CD4-positive, alpha-beta T cell treated with Interleukin-15 for 4 hours (primary cell): ENCODE data around the gene LSM14B.
A peak's percentile ranks its signal among the peaks of the same experiment; 100 is the strongest.
"Not testable (repeated sequence)": the region's sequence is repeated elsewhere in the genome, so short reads cannot be mapped to it uniquely, and the experiment has no call there.

Experiments
- DNase-seq: peaks from one replicate; pipeline ENCODE4 v3.0.0-alpha.2; 2020; ENCODE audit warnings: low spot score

LSM14B gene

DNA sequence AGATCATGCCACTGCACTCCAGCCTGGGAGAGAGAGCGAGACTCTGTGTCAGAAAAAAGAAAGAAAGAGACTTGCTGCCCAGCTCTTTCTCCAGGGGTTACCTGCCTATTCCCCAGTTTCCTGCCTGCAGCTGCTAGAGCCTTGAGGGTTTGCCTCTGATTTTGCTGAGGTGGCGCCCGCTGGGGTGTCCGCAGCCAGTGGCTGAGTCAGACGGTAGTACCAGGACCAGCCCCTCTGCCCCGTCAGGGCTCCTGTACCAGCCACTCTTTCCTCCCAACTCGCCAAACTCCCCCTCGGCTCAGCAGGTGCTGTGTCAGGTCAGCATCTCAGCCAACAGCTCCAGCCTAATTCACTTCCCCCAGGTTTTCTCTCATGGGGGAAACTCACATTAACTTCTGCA lies 7.4 kb upstream of the LSM14B start:
- DNase-seq, result no peak

- DNase-seq, result not testable (repeated sequence)
Observed at GRCh38 chr20:62115800-62116407, 6.4 kb upstream of the LSM14B start.

DNA sequence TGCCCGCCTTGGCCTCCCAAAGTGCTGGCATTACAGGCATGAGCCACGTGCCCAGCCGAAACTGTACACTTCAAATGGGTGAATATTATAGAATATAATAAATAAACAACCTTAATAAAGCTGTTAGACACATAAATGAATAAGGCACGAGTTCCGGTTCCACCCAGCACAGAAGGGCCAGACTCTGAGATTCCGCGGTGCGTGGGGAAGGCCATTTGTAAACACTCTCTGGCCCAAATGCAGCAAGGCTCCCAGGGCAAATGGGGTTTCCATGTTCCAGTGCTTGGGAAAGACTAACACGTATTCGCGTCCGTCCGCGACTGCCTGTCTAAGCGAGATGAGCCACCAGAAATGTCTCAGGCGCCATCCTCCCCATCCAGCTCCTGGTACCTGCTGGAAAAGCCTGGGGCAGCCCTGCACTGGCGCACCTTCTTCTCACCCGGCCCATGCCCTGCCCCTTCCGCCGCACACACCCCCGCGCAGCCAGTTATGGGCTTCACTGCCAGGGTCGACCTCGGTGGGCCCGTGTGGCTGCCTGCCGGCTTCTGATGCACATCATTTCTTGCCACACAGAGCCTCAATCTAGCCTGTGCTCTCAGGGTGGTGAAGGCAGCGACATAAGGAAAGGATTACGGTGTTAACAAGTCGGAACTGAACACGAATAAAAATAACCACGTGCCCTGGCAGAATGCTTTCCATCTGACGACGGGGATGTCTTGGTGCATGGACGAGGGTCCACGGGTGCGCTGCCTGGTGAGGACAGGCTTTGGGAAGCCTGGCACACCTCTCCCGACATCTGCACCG lies 5.5 kb upstream of the LSM14B start:
- DNase-seq, result no peak

- no peak for DNase-seq
Observed at GRCh38 chr20:62117362-62117646, 5.0 kb upstream of the LSM14B start.

- peak; percentile 73 for DNase-seq
Observed at GRCh38 chr20:62117658-62118057, 4.6 kb upstream of the LSM14B start.

DNA sequence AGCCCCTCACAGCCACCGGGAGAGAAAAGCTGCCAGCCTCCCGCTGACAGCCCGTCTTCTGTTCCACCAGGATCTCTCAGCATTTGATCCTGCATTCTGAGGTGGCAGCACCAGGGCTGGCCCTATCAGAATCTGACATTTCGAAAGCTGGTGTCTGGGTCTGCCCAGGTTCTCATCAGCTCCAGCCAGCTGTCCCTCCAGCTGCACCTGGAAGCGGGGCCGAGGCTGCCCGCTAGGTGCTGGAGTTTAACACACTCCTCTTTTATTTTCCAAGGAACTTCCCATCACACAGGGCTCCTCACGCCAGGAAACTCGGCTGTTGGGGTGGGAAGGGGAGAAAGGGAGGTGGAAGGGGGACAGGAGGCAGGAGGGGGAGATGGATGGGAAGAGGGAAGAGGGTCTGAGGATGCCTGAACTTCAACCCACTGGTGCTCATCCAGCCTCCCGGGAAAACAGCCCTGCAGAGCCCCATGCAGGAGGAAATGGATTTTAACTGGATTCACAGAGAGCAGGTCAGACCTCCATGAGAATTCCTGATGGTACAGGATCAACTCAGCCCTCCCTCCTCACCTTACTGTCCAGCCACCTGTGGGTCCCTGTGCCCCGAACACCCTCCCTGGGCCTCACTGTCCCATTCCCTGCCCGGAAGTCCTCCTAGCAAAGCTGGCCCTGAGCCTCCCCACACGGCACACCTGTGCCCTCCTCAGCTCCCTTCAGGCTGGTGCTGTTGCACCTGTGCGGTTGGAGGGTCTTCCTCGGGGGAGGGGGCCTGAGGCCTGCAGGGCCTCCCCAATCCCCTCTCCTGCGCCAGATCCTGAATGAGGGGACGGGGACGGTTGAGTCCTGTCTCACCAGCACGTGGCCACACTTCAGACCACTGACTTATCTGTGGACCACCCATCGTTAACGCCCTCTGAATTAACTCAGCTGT lies 3.9 kb upstream of the LSM14B start:
- no peak for DNase-seq

DNA sequence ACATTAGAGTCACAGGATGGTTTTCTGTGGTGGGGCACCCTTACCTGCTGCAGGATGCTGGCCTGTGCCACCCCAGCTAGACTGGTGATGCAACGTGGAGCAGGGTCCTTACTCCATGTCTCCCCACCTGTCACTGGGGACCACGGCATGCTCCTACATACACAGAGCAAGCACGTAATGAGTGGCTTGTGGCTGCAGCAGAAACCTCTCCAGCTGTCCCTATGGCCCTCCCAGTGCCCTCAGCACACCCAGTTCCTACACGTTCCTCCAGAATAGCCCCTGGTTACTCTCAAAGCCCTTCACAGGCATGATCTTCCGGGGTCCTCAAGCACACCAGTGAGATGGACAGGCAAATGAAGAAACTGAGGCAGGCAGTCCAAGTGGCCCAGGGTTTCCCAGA lies 3.2 kb upstream of the LSM14B start:
- DNase-seq, result no peak

DNA sequence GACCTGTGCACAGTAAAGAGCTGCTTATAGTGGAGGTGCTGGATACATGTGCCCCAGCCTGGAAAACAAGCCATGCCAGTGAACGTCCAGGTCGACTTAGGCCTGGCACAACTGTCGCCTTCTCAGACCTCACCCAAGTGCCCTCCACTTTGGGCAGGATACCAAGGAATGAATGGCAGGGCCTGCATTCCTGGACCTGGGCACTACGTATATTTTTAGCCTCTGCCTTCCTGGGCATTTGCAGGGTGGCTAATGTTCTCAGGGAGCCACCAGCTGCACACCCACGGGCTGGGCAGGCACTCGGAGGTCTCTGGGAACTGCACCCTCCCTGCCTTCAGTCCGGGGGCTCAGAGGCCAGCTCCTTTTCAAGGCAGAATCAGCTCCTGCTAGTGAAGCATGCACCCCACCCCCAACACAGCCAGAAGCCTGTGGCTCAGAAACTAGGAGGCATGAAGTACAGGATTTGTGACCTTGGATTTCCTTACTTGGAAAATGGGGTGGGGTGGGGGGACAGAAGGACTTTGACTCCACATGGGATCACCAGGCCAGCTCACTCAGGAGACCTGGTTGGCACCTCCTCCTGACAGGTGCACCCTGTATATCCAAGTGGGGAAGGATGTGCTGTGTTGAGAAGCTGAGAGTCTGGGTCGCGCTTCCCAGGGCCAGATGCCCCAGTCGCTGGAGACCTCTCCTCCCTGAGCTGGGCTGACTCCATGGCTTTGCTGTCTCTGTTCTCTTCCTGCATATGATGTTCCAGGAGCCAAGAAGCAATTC lies 2.5 kb upstream of the LSM14B start:
- DNase-seq, result no peak

DNA sequence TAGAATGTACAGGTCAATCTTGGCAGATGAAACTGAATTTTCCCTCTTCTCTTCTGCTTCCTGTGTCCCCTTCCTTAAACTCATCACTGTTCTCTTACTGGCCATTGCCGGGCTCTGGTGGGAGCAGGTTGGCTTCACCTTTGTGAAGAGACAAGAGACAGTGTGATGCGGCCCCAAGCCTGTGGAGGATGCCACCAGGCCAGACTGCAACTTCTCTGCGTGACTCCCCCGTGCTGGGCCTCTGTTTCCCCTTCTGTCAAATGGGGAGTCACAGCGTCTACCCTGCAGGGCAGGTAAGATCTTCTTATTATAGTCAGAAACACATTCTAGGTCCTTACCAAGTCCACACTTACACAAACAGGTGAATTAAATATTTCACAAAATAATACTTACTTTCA lies 1.9 kb upstream of the LSM14B start:
- no peak for DNase-seq

GRCh38 chr20:62120990-62121775 lies 1.1 kb upstream of the LSM14B start:
- no peak for DNase-seq

- DNase-seq, result peak; percentile 30
Observed at GRCh38 chr20:62122654-62123449, 577 bp downstream of the LSM14B start.

DNA sequence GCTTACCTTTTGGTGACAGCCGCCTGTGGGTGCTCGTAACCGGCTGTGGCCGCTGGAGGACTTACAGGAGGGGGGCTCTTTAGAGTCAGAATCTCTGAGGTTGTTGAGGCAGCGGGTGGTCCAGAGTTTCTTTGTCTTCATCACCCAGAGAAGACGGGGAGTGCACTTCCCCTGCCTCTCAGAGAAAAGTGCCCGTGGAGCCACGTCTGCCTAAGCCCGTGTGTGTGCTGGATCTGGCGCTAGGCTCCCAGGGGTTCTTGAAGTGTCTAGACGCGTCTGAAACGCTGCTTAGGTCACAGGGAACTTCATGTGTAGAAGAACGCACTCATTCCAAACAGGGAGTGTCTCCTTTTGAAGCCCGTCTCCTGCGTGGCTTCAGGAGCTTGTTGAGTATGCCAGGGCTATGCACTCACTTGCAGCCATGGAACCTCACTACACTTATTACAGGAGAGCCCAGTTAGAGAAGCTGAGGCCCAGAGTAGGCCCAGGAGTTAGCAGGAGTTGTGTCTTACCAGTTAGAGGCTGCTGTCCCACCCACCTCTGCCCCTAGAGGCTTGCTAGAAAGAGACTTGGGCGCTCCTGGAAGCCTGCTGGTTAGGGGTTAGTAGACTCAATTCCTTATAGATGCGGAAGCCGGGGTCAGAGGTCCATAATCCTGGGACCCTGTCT lies 1.3 kb downstream of the LSM14B start:
- DNase-seq, result no peak

GRCh38 chr20:62126141-62126540 lies 3.9 kb downstream of the LSM14B start:
- DNase-seq, result no peak

GRCh38 chr20:62127799-62128198 lies 5.5 kb downstream of the LSM14B start:
- DNase-seq, result no peak

GRCh38 chr20:62128502-62128901 lies 6.2 kb downstream of the LSM14B start:
- no peak for DNase-seq

GRCh38 chr20:62129731-62130531 lies 7.7 kb downstream of the LSM14B start:
- DNase-seq, result no peak

DNA sequence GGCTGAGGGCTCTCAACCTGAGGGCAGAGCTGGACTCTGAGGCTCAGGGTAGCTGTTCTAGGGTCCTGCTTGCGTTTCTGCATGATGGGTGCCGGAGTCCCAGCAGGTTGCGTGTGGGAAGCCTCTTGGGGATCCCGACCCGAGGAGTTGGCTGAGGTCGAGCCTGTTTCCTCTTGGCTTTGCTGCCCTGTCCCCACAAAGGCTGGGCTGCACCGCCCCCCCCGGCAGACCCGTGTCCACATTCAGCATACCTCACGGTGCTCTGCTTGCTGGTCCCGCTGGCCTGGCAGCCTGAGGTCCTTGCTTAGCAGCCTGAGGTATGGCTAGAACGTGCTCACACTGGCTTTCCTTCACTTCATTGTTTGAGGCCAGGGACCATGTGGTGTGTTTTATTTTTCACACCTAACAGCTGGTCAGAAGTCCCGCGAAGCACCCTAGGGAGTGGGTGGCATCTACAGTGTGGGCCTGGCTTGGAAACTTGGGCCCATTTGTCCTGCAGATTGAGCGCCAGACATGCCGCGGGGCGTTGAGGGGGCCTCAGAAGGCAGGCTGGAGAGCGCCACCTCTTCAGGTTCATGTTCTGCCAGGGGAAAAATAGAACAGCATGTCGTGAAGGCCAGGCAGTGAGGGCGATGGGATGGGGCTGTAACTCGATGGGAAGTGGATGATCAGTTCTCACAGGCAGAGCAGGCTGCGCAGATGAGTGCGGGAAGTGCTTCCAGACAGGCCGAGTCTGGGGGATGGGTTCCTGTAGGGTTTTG lies 9.5 kb downstream of the LSM14B start:
- no peak for DNase-seq

- DNase-seq, result no peak
Observed at GRCh38 chr20:62132421-62132820, 10.1 kb downstream of the LSM14B start.
